Hematopoietic multipotent progenitor cell treated with erythropoietin and hydrocortisone succinate and interleukin-3 and kit ligand, for 8 days (in vitro differentiated cells): Measurements from ENCODE around the gene MIER1.

Experiments
- DNase-seq: peaks from one replicate; pipeline ENCODE4 v3.0.0-alpha.2; 2015

The MIER1 gene

GRCh38 chr1:66999640-67000400, 75.0 kb downstream of the MIER1 start:
- no peak for DNase-seq

GRCh38 chr1:67001682-67002425, 77.1 kb downstream of the MIER1 start:
- peak; percentile 15 for DNase-seq

GRCh38 chr1:67004176-67004575, 79.4 kb downstream of the MIER1 start:
- no peak for DNase-seq

GRCh38 chr1:67005068-67005467, 80.3 kb downstream of the MIER1 start:
- no peak for DNase-seq

- no peak for DNase-seq
Observed at GRCh38 chr1:67009792-67010191, 85.0 kb downstream of the MIER1 start.

- DNase-seq = peak; percentile 19
Observed at GRCh38 chr1:67013573-67013972, 88.8 kb downstream of the MIER1 start.

GRCh38 chr1:67018574-67018973, 93.8 kb downstream of the MIER1 start:
- no peak for DNase-seq

- no peak for DNase-seq
Observed at GRCh38 chr1:67019121-67019520, 94.3 kb downstream of the MIER1 start.

GRCh38 chr1:67019600-67020136, 94.9 kb downstream of the MIER1 start:
- DNase-seq = no peak

GRCh38 chr1:67020304-67020703, 95.5 kb downstream of the MIER1 start:
- DNase-seq = no peak

- no peak for DNase-seq
Observed at GRCh38 chr1:67020765-67021164, 96.0 kb downstream of the MIER1 start.

- DNase-seq = no peak
Observed at GRCh38 chr1:67029472-67029871, 104.7 kb downstream of the MIER1 start.

- no peak for DNase-seq
Observed at GRCh38 chr1:67031121-67031858, 106.5 kb downstream of the MIER1 start.

- DNase-seq = no peak
Observed at GRCh38 chr1:67031859-67032247, 107.1 kb downstream of the MIER1 start.
